Central memory CD8-positive, alpha-beta T cell (primary cell): ENCODE results near the gene REXO2.

Experiments used
- ATAC-seq: fragments of 150-1000 bp; cut with Tn5 transposase; replicated peaks from 2 replicates; pipeline ENCODE4 v1.10.0; 2022; ENCODE audit warnings: mild to moderate bottlenecking, moderate FRiP score, moderate number of reproducible peaks; ENCODE audit not compliant: poor library complexity, severe bottlenecking; ENCODE audit errors: extremely low read depth
- DNase-seq, 2 donors: peaks; one replicate each; pipeline ENCODE4 v3.0.0; 2021; ENCODE audit warnings: low spot score in 2 of 2
- H3K27ac Mint-ChIP-seq: one replicate; pipeline ENCODE4 v1.8.0; 2022; ENCODE audit warnings: low read depth, mild to moderate bottlenecking, moderate library complexity, mixed read lengths
- H3K27me3 Mint-ChIP-seq: one replicate; pipeline ENCODE4 v1.8.0; 2022; ENCODE audit warnings: mixed read lengths
- H3K36me3 Mint-ChIP-seq: one replicate; pipeline ENCODE4 v1.8.0; 2022; ENCODE audit warnings: mild to moderate bottlenecking, moderate library complexity, mixed read lengths; ENCODE audit not compliant: insufficient read depth
- H3K4me1 Mint-ChIP-seq: one replicate; pipeline ENCODE4 v1.8.0; 2022; ENCODE audit warnings: mixed read lengths
- H3K4me3 Mint-ChIP-seq: one replicate; pipeline ENCODE4 v1.8.0; 2022; ENCODE audit warnings: mild to moderate bottlenecking, moderate library complexity, mixed read lengths
- H3K9me3 Mint-ChIP-seq: one replicate; pipeline ENCODE4 v1.8.0; 2022; ENCODE audit warnings: mixed read lengths

Gene REXO2

DNA sequence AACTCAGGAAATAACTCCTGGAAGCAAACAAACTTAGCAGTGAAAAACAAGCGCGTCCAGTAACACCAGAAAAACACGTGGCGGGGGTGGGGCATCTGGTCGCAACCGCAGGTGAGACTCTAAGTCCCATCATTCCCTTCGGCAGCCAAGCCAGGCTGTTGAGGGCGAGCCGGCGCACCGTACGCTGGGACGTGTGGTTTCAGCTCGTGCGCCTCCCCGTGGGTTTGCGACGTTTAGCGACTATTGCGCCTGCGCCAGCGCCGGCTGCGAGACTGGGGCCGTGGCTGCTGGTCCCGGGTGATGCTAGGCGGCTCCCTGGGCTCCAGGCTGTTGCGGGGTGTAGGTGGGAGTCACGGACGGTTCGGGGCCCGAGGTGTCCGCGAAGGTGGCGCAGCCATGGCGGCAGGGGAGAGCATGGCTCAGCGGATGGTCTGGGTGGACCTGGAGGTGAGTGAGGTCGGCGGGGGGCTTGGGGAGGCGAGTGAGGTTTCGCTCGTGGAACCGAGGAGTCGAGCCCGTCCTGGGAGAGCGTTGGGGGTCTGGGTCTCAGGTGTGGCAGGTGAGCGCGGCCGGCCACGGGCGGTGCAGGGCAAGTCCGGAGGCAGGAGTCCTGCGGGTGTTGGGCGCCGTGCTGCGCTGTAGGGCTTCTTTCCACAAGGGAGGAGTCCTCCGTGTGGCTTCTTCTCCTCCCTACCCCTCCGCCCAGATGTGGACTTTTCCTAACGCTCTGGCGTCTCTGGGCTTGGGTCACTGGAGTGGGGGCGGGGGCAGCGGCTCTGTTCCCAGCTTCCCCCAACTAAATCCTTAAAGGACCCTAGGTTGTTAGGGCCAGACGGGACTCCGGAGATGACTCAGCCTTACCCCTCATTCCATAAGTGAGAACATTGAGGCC lies at the start of gene REXO2:
Gene REXO2, plus strand, starts transcription at position 239 of the 892 bp plus-strand sequence. Its CDS starts 62 bp downstream, at position 301.
- Mint-ChIP-seq H3K27ac (peak within 1 kb of the TSS; percentile 94), H3K4me3 (peak within 1 kb of the TSS; percentile 100), H3K36me3 (peaks cover 8% of the 10 kb centered on the region), H3K9me3 (no peaks in the 10 kb centered on the region), H3K4me1 (peaks cover 33% of the 10 kb centered on the region), H3K27me3 (no peaks in the 10 kb centered on the region)
- peak; percentile 88 for DNase-seq
- ATAC-seq = peak; percentile 99

DNA sequence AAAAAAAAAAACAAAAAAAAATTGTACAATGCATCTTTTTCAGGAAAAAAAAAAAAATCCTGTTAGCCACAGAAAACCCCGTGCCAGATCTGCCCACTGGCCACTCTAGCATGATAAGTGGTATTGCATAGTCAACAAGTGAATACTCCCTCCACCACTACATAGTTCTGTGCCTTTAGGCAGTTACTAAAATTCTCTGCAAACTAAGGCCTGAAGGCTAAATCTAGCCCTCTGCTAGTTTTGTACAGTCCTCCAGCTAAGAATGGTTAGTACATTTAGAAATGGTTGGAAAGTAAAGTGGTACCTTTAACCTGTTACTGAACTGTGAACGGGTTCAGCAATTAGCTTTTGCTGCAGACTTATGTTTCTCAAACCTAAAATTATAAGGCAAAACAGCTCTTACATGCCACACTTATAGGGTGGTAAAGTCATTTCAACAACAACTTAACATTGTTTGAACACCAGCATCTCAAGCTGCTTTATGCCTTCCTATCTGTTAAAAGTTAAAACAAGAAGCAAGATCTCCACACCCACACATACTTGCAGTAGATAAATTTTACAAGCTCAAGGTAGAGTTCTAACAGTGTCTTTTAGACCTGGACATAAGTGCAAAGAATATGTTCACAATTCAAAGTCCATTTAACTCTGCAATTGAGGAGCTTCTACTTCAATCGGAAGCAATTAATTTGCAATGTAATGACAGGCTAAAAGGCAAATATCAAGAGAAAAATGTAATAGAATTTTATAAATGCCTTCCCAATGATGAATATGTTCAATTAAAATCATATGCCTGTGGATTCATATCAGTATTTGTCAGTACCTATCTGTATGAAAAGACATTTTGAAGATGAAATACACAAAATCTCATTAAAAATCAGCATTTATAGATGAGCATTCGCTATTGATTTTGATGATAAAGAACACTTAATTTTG lies 46.3 kb upstream of the REXO2 start:
- H3K4me3 Mint-ChIP-seq = no peak overlapping the region
- no peak overlapping the region for H3K27ac Mint-ChIP-seq
- ATAC-seq (no peak), DNase-seq (no peak)
- no peaks in the 10 kb centered on the region for H3K36me3 Mint-ChIP-seq
- peaks cover 7% of the 10 kb centered on the region for H3K4me1 Mint-ChIP-seq
- no peaks in the 10 kb centered on the region for H3K9me3 Mint-ChIP-seq
- H3K27me3 Mint-ChIP-seq = no peaks in the 10 kb centered on the region

DNA sequence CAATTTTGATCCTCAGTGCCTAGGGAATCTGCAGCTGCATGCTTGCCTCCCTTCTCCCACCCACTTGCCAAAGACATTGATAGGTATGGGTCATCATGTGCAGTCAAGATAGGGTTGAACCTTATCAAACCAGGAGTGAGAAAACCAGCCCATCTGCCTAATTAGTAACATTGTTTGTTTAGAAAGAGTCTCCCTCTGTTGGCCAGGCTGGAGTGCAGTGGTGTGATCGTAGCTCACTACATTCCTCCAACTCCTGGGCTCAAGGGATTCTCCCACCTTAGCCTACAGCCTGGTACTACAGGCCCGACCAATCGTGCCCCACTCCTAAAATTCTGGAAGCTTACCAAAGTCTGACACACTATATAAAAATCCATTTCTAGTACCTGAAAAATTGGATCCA lies 43.5 kb upstream of the REXO2 start:
- no peak overlapping the region for H3K4me3 Mint-ChIP-seq
- peaks cover 13% of the 10 kb centered on the region for H3K36me3 Mint-ChIP-seq
- DNase-seq (no peak), ATAC-seq (no peak)
- no peaks in the 10 kb centered on the region for H3K27me3 Mint-ChIP-seq
- no peak overlapping the region for H3K27ac Mint-ChIP-seq
- no peaks in the 10 kb centered on the region for H3K9me3 Mint-ChIP-seq
- peaks cover 25% of the 10 kb centered on the region for H3K4me1 Mint-ChIP-seq

DNA sequence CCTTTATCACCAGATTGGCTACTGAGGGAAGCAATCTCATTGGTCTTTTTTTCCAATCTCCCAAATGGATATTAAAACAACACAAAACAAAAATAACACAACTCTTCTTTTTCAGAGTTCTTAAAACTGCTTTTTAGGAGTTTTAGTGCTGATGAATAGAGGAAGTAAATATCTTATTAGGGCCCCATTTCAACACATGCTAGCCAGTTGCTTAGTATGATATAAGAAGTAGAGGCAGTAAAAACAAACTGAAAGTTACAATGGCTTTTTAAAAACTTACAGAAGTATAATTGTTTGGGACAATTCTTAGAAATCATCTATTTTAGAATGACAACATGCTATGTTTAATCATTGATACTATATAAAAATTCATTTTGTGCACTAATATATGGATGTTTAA lies 42.4 kb upstream of the REXO2 start:
- Mint-ChIP-seq H3K36me3 (peaks cover 17% of the 10 kb centered on the region), H3K27me3 (no peaks in the 10 kb centered on the region), H3K9me3 (no peaks in the 10 kb centered on the region), H3K4me3 (no peak overlapping the region), H3K4me1 (peaks cover 26% of the 10 kb centered on the region), H3K27ac (no peak overlapping the region)
- DNase-seq (no peak), ATAC-seq (no peak)

DNA sequence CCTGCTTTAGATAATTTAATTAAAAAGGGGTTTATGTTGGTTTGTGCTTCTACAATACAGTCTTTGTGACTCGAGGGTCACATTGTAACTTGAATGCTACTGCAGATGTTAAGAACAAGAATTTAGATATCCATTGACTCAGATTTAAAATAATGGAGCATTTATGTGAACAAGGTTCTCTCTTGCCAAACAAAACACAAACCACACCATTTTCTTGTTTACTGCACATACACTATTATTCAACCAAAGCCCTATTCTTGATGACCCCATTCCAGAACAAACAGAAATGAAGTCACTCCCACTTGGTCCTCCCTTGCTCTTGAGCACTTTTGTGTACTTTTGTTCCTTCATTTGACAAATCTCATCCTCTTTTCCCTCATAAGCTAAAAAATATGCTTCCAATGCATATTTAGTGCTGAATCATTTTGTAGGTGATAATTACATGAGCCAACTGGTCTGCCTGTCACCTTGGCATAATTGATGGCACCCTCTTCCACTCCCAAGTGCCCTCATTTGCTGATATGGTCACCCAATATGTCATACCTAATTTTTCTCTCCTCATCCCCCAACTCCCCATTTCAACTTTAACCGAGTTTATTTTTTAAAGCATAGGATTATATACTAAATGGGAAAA lies 41.8 kb upstream of the REXO2 start:
- Mint-ChIP-seq H3K27me3 (no peaks in the 10 kb centered on the region), H3K27ac (no peak overlapping the region), H3K9me3 (no peaks in the 10 kb centered on the region), H3K4me1 (peaks cover 30% of the 10 kb centered on the region), H3K4me3 (no peak overlapping the region), H3K36me3 (peaks cover 22% of the 10 kb centered on the region)
- DNase-seq = no peak
- no peak for ATAC-seq

DNA sequence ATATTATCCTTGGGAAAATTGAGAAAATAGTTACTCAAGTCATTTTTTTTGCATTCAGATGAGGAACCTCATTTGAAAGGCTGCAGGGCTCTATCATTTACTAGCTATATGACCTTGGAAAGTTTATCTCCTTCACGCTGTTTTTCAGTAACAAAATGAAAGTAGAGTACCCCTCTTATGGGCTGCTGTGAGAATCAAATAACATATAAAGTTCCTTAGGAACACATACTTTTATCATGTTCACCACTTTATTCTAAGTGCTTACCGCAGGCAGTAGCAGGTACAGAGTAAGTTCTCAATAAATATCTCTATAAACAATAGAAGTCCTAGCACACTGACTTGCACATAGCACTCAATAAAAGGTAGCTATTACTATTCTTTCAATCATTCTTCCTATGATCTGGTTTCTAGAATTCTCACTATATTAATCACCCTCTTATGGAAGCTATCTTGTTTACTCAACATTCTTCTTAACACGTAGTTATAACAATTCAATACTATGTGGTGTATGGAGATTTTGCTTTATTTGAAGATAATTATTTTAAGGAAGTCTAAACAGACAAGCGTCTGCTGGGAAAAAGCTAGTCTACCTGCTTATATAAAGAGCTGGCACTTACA lies 40.9 kb upstream of the REXO2 start:
- Mint-ChIP-seq H3K27me3 (no peaks in the 10 kb centered on the region), H3K4me3 (peak overlapping the region; percentile 89), H3K9me3 (no peaks in the 10 kb centered on the region), H3K27ac (no peak overlapping the region), H3K4me1 (peaks cover 36% of the 10 kb centered on the region), H3K36me3 (peaks cover 23% of the 10 kb centered on the region)
- no peak for ATAC-seq
- no peak for DNase-seq

DNA sequence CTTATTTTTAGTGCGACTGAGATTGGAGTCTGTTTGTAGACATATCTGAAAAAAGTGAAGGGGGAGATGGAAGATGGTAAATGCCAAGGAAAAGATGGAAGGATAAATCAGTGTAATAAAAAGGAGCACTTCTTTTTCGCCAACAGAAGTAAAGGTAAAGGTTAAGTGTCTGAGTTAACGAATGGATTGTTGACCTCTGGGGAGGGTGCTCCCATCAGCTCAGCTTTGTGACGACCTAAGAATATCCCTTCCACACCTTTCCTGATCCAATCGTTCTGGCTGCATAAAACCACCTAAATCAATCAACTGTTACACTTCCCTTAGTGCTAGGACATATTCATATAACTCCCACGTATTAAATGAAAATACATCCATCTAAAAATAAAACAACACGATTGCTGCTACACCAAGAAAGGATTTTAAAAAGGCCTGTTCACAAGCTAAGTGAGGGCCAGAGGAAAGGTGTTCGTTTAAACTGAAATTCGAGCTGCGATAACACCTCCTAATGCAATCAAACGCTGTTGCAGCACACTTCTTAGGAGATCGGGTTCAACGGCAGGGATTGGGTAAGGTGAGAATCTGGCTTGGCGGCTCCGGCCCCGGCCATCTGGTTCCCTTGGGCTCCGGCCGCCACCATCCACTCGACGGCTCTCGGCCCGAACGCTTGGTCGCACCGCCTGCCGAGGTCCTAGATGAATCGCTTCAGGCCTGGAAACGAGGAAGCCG lies 39.6 kb upstream of the REXO2 start:
- Mint-ChIP-seq H3K27me3 (no peaks in the 10 kb centered on the region), H3K9me3 (no peaks in the 10 kb centered on the region), H3K4me3 (peak overlapping the region; percentile 89), H3K27ac (peak overlapping the region; percentile 98), H3K4me1 (peaks cover 45% of the 10 kb centered on the region), H3K36me3 (peaks cover 28% of the 10 kb centered on the region)
- peak; percentile 16 for ATAC-seq
- no peak for DNase-seq

DNA sequence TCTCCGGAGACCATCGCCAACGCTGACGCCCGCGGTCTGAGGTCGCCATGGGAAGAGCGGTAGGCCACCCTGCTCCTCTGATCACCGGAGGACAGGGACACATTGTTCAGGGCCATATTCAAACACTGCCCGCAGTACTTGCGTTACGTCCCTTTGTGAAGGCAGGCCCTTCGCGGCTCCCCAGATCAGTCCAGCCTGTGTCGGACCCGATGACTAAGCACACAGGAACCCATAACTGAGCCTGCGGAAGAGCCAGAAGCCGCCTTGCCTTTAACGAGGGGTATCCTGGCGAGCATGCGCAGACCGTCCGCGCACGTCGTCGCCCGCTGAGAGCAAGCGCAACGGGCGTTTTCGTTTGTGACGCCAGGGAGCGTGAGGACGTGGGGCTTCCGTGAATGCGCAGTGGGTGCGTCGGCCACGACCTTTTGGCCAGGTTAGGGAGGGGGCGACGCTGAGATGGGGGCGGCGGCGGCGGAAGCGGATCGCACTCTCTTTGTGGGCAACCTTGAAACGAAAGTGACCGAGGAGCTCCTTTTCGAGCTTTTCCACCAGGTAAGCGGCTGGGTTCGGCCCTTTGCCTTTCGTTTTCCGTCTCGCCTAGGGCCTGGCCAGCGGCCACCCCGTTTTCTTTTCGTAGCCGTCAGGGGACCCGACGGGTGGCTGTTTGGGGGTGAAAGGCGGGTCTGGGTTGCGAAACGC lies 38.9 kb upstream of the REXO2 start, which contains the start of the genes C11orf71 and RBM7:
Gene C11orf71, minus strand, starts transcription at position 296 of the 699 bp plus-strand sequence. Its CDS starts 180 bp downstream, at position 116.
Gene RBM7, plus strand, starts transcription at position 451 of the 699 bp plus-strand sequence. Its CDS starts 6 bp downstream, at position 457.
- Mint-ChIP-seq H3K4me3 (peak within 1 kb of the TSS; percentile 89), H3K9me3 (no peaks in the 10 kb centered on the region), H3K27me3 (no peaks in the 10 kb centered on the region), H3K36me3 (peaks cover 31% of the 10 kb centered on the region), H3K4me1 (peaks cover 52% of the 10 kb centered on the region), H3K27ac (peak within 1 kb of the TSS; percentile 98)
- DNase-seq (peak; percentile 94 to 95), ATAC-seq (peak; percentile 92)

DNA sequence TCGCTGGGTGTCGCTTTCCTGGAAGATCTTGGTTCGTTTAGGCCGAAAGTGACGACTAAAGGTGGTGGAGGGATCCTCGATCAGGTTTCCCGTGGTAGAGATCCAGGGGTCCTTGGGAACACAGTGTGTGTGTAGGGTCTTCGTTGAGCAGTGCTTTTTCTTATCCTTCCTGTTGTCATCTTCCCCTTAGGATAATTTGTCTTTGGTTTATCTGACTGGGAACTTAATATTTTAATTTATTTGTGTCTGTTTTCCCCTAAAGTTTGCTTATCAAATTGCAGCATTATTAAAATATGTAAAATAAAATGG lies 38.4 kb upstream of the REXO2 start:
- Mint-ChIP-seq H3K4me1 (peaks cover 55% of the 10 kb centered on the region), H3K36me3 (peaks cover 36% of the 10 kb centered on the region), H3K27ac (peak overlapping the region; percentile 98)

DNA sequence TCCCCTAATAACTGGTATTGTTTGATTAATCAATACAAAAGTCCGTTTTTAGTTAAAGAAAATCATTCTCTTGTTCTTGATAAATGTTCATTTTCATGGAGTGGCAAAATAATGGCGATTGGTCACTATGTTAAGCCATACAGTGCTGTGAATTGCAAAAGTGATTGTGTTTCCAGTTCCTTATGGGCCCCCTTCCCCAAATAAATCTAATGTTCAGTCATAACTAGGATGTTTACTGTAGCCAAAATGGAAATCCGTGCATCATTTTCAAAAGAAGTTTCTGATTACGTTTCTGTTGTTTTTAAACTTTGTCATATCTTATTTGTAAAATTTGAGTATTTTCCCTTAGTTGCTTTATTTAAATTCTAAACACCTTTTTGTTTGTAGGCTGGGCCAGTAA lies 38.0 kb upstream of the REXO2 start:
- DNase-seq (no peak), ATAC-seq (no peak)
- H3K27ac Mint-ChIP-seq = peak overlapping the region; percentile 98
- H3K36me3 Mint-ChIP-seq = peaks cover 41% of the 10 kb centered on the region
- H3K4me3 Mint-ChIP-seq = peak overlapping the region; percentile 89
- no peaks in the 10 kb centered on the region for H3K9me3 Mint-ChIP-seq
- H3K27me3 Mint-ChIP-seq = no peaks in the 10 kb centered on the region
- H3K4me1 Mint-ChIP-seq = peaks cover 55% of the 10 kb centered on the region

More for the DNA sequence above, 38.4 kb upstream of the REXO2 start:
- no peak for ATAC-seq
- peak overlapping the region; percentile 89 for H3K4me3 Mint-ChIP-seq
- no peaks in the 10 kb centered on the region for H3K27me3 Mint-ChIP-seq
- no peaks in the 10 kb centered on the region for H3K9me3 Mint-ChIP-seq
- DNase-seq = no peak

DNA sequence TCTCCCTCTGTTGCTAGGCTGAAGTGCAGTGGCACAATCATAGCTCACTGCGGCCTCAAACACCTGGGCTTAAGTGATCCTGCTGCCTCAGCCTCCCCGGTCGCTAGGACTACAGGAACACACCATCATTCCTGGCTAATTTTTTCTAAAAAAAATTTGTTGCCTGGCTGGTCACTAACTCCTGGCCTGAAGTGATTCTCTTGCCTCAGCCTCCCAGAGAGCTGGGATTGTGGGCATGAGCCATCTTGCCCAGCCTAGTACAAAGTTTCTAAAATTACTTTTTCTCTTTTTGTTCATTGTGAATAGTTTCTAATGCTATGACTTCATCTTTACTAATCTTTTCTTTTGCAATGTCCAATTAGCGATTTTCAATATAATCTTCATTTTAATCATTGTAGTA lies 26.3 kb upstream of the REXO2 start:
- no peak overlapping the region for H3K4me3 Mint-ChIP-seq
- H3K9me3 Mint-ChIP-seq = no peaks in the 10 kb centered on the region

More for the DNA sequence above, 26.3 kb upstream of the REXO2 start:
- Mint-ChIP-seq H3K27me3 (no peaks in the 10 kb centered on the region), H3K36me3 (peaks cover 17% of the 10 kb centered on the region), H3K4me1 (no peaks in the 10 kb centered on the region), H3K27ac (no peak overlapping the region)
- no peak for ATAC-seq
- no peak for DNase-seq
